SK-N-MC (cell line): ENCODE measurements around the gene FRG2C.
"Not testable (repeated sequence)": the region's sequence is repeated elsewhere in the genome, so short reads cannot be mapped to it uniquely, and the experiment has no call there.

ENCODE experiments used
- EZH2 ChIP-seq: fragments of 200-600 bp; sonication (generic); IDR thresholded peaks from one replicate; pipeline ENCODE4 v1.6.1; 2017; ENCODE audit warnings: antibody characterized with exemption
- POLR2AphosphoS5 ChIP-seq: IDR thresholded peaks from 2 replicates; pipeline ENCODE4 v1.6.1; 2012; ENCODE audit warnings: mild to moderate bottlenecking, low read depth, low read length, borderline replicate concordance

DNA sequence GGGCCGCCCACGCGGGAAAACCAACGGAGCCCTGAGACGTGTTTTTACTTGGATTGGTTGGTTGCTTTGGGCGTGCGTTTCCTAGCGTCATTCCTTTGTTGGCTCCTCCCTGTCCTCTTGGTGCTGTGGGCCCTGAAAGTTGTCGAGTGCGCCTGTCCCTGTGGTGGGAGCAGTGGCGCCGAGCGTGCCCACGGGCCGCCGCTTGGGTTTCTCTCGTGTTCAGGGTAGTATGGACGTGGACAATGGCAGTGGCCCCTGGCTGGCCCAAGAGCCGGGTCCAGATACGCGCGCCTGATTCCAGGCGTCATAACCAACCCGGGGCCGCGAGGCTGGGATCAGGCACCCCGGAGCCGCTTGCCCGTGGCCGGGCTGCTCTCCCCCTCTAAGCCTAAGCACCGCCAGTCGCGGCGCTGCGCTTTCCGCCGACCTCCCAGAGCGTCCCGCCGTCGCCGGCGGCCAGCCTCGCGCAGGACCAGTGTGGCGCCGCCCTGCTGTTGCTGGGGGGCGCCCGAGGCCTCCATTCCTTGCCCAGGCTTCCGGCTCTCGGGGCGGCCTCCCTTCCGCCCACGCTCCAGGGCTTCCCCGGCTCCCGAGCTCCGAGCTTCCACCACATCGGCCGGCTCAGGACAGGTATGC is 8.1 kb downstream of the FRG2C start:
- not testable (repeated sequence) for TF ChIP-seq EZH2
- TF ChIP-seq POLR2AphosphoS5 = peak; percentile 69
